ENCODE data around the gene ERBB4. TPM values are rescaled to one million over a fixed set of nuclear protein-coding genes. Genes with fewer than 3 reads are reported as not detected.
"Not testable (repeated sequence)": the region's sequence is repeated elsewhere in the genome, so short reads cannot be mapped to it uniquely, and the experiment has no call there.

ERBB4 gene
- total RNA-seq, 5 donors from 2014 or later (not counting 1 experiment from before 2014, with no cell fraction given) = 0.03 to 0.06 TPM; not detected in 3

DNA sequence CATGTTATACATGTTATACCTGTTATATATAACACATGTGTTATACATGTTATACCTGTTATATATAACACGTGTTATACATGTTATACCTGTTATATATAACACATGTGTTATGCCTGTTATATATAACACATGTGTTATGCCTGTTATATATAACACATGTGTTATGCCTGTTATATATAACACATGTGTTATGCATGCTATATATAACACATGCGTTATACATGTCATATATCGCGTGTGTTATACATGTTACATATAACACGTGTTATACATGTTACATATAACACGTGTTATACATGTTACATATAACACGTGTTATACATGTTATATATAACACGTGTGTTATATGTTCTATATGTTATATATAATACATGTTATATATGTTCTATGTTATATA is 347.2 kb downstream of the ERBB4 start:
- H3K9me3 ChIP-seq; H3K4me3 ChIP-seq (ENCODE audit: control insufficient read depth in 1 of 2, extremely low read depth in 1 of 2, low read length in 1 of 2); H3K4me1 ChIP-seq (ENCODE audit: control insufficient read depth in 1 of 2, extremely low read depth in 1 of 2, insufficient read depth in 2 of 2, low read length in 2 of 2); H3K9me3 Mint-ChIP-seq; POLR2A ChIA-PET; H3K36me3 Mint-ChIP-seq; H3K27ac Mint-ChIP-seq; ATAC-seq (replicated peaks in 1 of 4); H3K4me3 Mint-ChIP-seq; H3K27ac ChIP-seq (ENCODE audit: low read length); CTCF ChIA-PET; H3K4me1 Mint-ChIP-seq; H3K36me3 ChIP-seq (ENCODE audit: control insufficient read depth in 2 of 2, extremely low read depth in 1 of 2, insufficient read depth in 1 of 2, low read length in 1 of 2); H3K27me3 ChIP-seq (replicated peaks in 1 of 2; ENCODE audit: control insufficient read depth in 2 of 2, extremely low read depth in 1 of 2, insufficient read depth in 2 of 2, low read length in 1 of 2); DNase-seq; H3K27me3 Mint-ChIP-seq: not testable (repeated sequence)
- WGBS (ENCODE audit: insufficient coverage) = no CpG with 5 or more reads among the region's 8 CpGs

DNA sequence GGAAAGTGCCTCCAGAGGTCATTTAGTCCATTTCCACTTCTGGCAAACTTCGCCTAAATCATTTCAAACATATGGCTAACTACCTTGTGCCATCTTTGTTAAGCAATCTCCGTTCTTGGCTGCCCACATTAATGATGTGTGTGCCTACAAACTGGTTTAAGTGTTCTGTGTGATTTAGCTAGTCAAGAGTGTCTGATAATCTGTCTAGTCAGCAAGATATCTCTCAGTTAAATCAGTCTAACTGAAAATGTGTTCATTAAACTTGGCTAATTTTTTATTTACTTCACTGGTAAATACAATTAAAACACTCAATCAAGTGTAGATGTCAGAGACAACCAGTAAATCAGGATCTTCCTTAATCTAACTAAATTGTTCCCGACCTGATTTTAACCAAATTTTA is 352.4 kb downstream of the ERBB4 start:
- Histone ChIP-seq H3K36me3 (ENCODE audit: control insufficient read depth in 2 of 2, extremely low read depth in 1 of 2, insufficient read depth in 1 of 2, low read length in 1 of 2) (no peaks in the 10 kb centered on the region), H3K9me3 (no peaks in the 10 kb centered on the region), H3K4me3 (ENCODE audit: control insufficient read depth in 1 of 2, extremely low read depth in 1 of 2, low read length in 1 of 2) (no peak overlapping the region), H3K27me3 (replicated peaks in 1 of 2; ENCODE audit: control insufficient read depth in 2 of 2, extremely low read depth in 1 of 2, insufficient read depth in 2 of 2, low read length in 1 of 2) (no peaks in the 10 kb centered on the region), H3K27ac (ENCODE audit: low read length) (no peak overlapping the region), H3K4me1 (ENCODE audit: control insufficient read depth in 1 of 2, extremely low read depth in 1 of 2, insufficient read depth in 2 of 2, low read length in 2 of 2) (no peaks in the 10 kb centered on the region)
- peaks cover 0 to 2% (median 2%) of the 10 kb centered on the region in 3 donors for H3K9me3 Mint-ChIP-seq
- H3K36me3 Mint-ChIP-seq = no peaks in the 10 kb centered on the region
- 33% methylated on average over 1 of the region's 3 CpGs for WGBS (ENCODE audit: insufficient coverage)
- ChIA-PET CTCF (no interaction called here), POLR2A (no interaction called here)
- no peaks in the 10 kb centered on the region for H3K27me3 Mint-ChIP-seq
- ATAC-seq (replicated peaks in 1 of 4) (no peak), DNase-seq (no peak)
- no peaks in the 10 kb centered on the region for H3K4me1 Mint-ChIP-seq
- no peak overlapping the region for H3K4me3 Mint-ChIP-seq
- no peak overlapping the region for H3K27ac Mint-ChIP-seq

DNA sequence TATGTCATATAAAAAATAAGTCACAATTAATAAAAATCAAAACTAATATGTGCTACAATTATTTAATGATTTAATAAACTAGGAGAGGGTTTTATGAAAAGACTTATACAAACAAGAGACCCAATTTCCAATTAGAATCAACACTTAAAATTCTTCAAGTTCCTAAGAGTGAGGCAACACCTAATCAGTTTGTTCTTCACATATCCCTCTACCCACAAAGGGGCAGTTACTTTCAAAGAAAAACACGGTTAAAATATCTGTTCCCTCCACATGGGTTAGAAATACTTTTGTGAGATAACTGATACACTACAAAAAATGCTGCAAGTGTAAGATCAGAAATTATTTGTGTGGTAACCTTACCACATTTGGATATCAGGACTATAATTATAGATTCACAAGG is 357.0 kb downstream of the ERBB4 start:
- H3K9me3 ChIP-seq = no peaks in the 10 kb centered on the region
- Mint-ChIP-seq H3K4me1 (no peaks in the 10 kb centered on the region), H3K27ac (no peak overlapping the region), H3K27me3 (no peaks in the 10 kb centered on the region), H3K4me3 (no peak overlapping the region), H3K9me3 (peaks cover 0 to 2% (median 0%) of the 10 kb centered on the region in 3 donors), H3K36me3 (no peaks in the 10 kb centered on the region)
- ChIA-PET CTCF (no interaction called here), POLR2A (no interaction called here)
- no peak overlapping the region for H3K27ac ChIP-seq (ENCODE audit: low read length)
- H3K4me3 ChIP-seq (ENCODE audit: control insufficient read depth in 1 of 2, extremely low read depth in 1 of 2, low read length in 1 of 2) = no peak overlapping the region
- H3K27me3 ChIP-seq (replicated peaks in 1 of 2; ENCODE audit: control insufficient read depth in 2 of 2, extremely low read depth in 1 of 2, insufficient read depth in 2 of 2, low read length in 1 of 2) = no peaks in the 10 kb centered on the region
- DNase-seq (no peak), ATAC-seq (replicated peaks in 1 of 4) (no peak)
- H3K36me3 ChIP-seq (ENCODE audit: control insufficient read depth in 2 of 2, extremely low read depth in 1 of 2, insufficient read depth in 1 of 2, low read length in 1 of 2) = no peaks in the 10 kb centered on the region
- no peaks in the 10 kb centered on the region for H3K4me1 ChIP-seq (ENCODE audit: control insufficient read depth in 1 of 2, extremely low read depth in 1 of 2, insufficient read depth in 2 of 2, low read length in 2 of 2)
- no CpG with 5 or more reads among the region's 1 CpG for WGBS (ENCODE audit: insufficient coverage)

DNA sequence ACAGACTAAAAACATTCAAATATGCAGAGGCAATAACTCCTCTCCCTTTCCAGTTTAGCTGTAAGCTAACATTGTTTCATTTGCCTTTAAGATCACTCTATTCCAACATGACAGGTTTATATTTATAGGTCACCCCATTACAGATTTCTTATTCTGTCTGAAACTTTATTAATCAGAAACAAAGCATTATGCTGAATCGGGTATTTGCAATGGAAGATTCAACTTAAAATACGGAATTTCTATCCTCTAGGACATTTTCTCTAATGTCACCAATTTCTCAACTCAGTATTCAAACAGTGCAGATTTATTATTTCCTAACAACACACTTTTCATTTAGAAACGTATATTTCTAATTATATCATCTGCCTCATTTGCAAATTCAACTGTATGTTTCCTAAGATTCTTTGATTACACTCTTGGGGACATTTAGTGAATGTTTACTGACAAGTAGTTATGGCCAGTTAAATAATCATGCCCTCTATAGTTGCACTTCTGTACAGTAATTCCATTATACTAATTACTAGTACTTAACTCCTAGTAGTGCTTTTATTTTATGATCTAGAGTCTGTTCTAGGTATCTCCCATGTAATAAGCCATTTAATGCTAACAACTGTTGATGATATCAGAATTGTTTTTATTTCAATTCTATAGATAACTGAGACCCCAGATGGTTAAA is 358.1 kb downstream of the ERBB4 start:
- no peaks in the 10 kb centered on the region for H3K27me3 ChIP-seq (replicated peaks in 1 of 2; ENCODE audit: control insufficient read depth in 2 of 2, extremely low read depth in 1 of 2, insufficient read depth in 2 of 2, low read length in 1 of 2)
- CTCF ChIA-PET = no interaction called here
- no peak overlapping the region for H3K27ac ChIP-seq (ENCODE audit: low read length)
- H3K9me3 ChIP-seq = no peaks in the 10 kb centered on the region
- H3K36me3 Mint-ChIP-seq = no peaks in the 10 kb centered on the region
- ATAC-seq (replicated peaks in 1 of 4) (no peak), DNase-seq (no peak)
- H3K27ac Mint-ChIP-seq = no peak overlapping the region
- POLR2A ChIA-PET = no interaction called here
- H3K4me1 Mint-ChIP-seq = no peaks in the 10 kb centered on the region
- H3K9me3 Mint-ChIP-seq = peaks cover 0 to 2% (median 0%) of the 10 kb centered on the region in 3 donors
- 64% methylated on average over 2 of the region's 3 CpGs for WGBS (ENCODE audit: insufficient coverage)
- no peaks in the 10 kb centered on the region for H3K27me3 Mint-ChIP-seq
- H3K4me3 ChIP-seq (ENCODE audit: control insufficient read depth in 1 of 2, extremely low read depth in 1 of 2, low read length in 1 of 2) = no peak overlapping the region
- no peak overlapping the region for H3K4me3 Mint-ChIP-seq
- no peaks in the 10 kb centered on the region for H3K4me1 ChIP-seq (ENCODE audit: control insufficient read depth in 1 of 2, extremely low read depth in 1 of 2, insufficient read depth in 2 of 2, low read length in 2 of 2)
- no peaks in the 10 kb centered on the region for H3K36me3 ChIP-seq (ENCODE audit: control insufficient read depth in 2 of 2, extremely low read depth in 1 of 2, insufficient read depth in 1 of 2, low read length in 1 of 2)

DNA sequence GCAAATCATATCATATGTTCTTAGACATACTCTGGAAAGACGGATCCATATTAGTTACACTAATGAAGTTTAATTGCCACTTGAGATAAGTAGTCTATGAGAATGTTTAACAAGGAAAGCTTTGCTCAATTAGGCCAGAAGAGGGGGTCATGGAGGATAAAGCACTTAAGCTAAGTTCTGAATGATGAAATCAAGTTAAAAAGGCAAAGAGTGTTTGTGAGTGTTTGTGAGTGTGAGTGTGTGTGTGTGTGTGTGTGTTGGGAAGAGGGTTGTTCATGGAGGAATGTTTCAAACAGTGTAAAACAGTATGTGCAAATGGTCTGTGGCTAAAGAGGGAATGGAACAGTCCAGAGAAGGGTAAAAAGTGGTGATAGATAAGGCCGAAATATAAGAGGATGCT is 360.9 kb downstream of the ERBB4 start:
- Mint-ChIP-seq H3K4me3 (no peak overlapping the region), H3K27ac (no peak overlapping the region), H3K9me3 (peaks cover 0 to 5% (median 0%) of the 10 kb centered on the region in 3 donors), H3K4me1 (no peaks in the 10 kb centered on the region), H3K36me3 (no peaks in the 10 kb centered on the region), H3K27me3 (no peaks in the 10 kb centered on the region)
- Histone ChIP-seq H3K27ac (ENCODE audit: low read length) (no peak overlapping the region), H3K9me3 (no peaks in the 10 kb centered on the region), H3K4me3 (ENCODE audit: control insufficient read depth in 1 of 2, extremely low read depth in 1 of 2, low read length in 1 of 2) (no peak overlapping the region), H3K4me1 (ENCODE audit: control insufficient read depth in 1 of 2, extremely low read depth in 1 of 2, insufficient read depth in 2 of 2, low read length in 2 of 2) (no peaks in the 10 kb centered on the region), H3K27me3 (replicated peaks in 1 of 2; ENCODE audit: control insufficient read depth in 2 of 2, extremely low read depth in 1 of 2, insufficient read depth in 2 of 2, low read length in 1 of 2) (no peaks in the 10 kb centered on the region), H3K36me3 (ENCODE audit: control insufficient read depth in 2 of 2, extremely low read depth in 1 of 2, insufficient read depth in 1 of 2, low read length in 1 of 2) (no peaks in the 10 kb centered on the region)
- ChIA-PET CTCF (no interaction called here), POLR2A (no interaction called here)
- WGBS (ENCODE audit: insufficient coverage) = no CpG with 5 or more reads among the region's 2 CpGs
- DNase-seq = no peak
- no peak for ATAC-seq (replicated peaks in 1 of 4)

DNA sequence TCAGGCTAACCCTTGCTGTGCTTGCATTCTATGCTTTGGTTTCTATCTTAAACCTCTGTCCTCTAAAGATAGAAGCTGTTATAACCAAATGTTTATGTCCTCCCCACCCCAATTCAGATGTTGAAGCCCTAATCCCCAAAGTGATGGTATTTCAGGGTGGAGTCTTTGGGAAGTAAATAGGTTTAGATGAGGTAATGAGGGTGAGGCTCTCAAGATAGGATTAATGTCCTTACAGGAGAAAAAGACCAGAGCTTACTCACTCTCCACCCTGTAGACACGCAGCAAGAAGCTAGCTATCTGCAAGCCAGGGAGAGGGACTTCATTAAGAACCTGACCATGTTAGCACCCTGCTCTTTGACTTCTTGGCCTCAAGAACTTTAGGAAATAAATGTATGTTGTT is 362.5 kb downstream of the ERBB4 start:
- Histone ChIP-seq H3K4me3 (ENCODE audit: control insufficient read depth in 1 of 2, extremely low read depth in 1 of 2, low read length in 1 of 2) (no peak overlapping the region), H3K27ac (ENCODE audit: low read length) (no peak overlapping the region), H3K4me1 (ENCODE audit: control insufficient read depth in 1 of 2, extremely low read depth in 1 of 2, insufficient read depth in 2 of 2, low read length in 2 of 2) (no peaks in the 10 kb centered on the region), H3K9me3 (no peaks in the 10 kb centered on the region), H3K27me3 (replicated peaks in 1 of 2; ENCODE audit: control insufficient read depth in 2 of 2, extremely low read depth in 1 of 2, insufficient read depth in 2 of 2, low read length in 1 of 2) (no peaks in the 10 kb centered on the region), H3K36me3 (ENCODE audit: control insufficient read depth in 2 of 2, extremely low read depth in 1 of 2, insufficient read depth in 1 of 2, low read length in 1 of 2) (no peaks in the 10 kb centered on the region)
- no CpG with 5 or more reads among the region's 1 CpG for whole genome bisulfite sequencing (ENCODE audit: insufficient coverage)
- no peak overlapping the region for H3K4me3 Mint-ChIP-seq
- no peak overlapping the region for H3K27ac Mint-ChIP-seq
- ATAC-seq (replicated peaks in 1 of 4) (no peak), DNase-seq (no peak)
- no peaks in the 10 kb centered on the region for H3K4me1 Mint-ChIP-seq
- H3K27me3 Mint-ChIP-seq = no peaks in the 10 kb centered on the region
- ChIA-PET CTCF (no interaction called here), POLR2A (interaction anchor here in 1 of 2 donors (0.6 kb wide), 1 partner anchor 23 kb away, joined by 4 read pairs; no protein-coding TSS in a partner anchor)
- peaks cover 0 to 15% (median 0%) of the 10 kb centered on the region in 3 donors for H3K9me3 Mint-ChIP-seq
- H3K36me3 Mint-ChIP-seq = no peaks in the 10 kb centered on the region

All from T-cell (primary cell).